Upper lobe of left lung (tissue), 4 donors: ENCODE data around the gene CTNNAL1.

ENCODE experiments used
- EP300 ChIP-seq, 4 donors: sonication (generic); formaldehyde crosslinking; IDR thresholded peaks; one replicate each; pipeline ENCODE4 v1.5.1; 2017; ENCODE audit warnings: antibody characterized with exemption in 4 of 4, control low read depth in 2 of 4
- POLR2AphosphoS5 ChIP-seq, 2 donors: sonication (generic); formaldehyde crosslinking; IDR thresholded peaks; one replicate each; pipeline ENCODE4 v1.5.1; 2017; ENCODE audit warnings: antibody characterized with exemption in 2 of 2
- TF ChIP-seq, protein P1 (sequence below), 6 experiments: fragments of 450-650 bp in 4 of 6; fragments of 200-600 bp in 2 of 6; sonication (generic) in 2 of 6; IDR thresholded peaks; one replicate each; pipeline ENCODE4 v1.5.1; 2016 to 2019; ENCODE audit warnings: antibody characterized with exemption in 6 of 6

DNA sequence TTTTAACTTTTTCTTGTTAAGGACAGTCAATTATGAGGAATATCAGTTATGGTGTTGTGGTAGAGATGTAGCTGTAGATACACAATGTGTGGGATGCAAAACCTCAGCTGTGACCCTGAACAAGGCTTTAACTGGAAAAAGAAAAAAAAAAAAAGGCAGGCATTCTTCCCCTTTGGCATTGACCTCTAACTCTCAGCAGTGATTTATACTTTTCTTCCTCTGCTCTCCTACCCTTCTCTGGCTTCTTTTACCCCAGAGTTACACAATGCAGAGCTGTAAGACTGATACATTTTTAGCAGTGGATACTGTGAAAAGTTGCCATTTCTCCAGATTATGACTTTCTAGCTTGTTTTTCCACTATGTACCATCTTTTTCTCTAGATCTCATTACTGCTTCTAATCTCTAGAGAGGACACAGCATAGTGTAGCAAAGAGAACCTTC is 2.0 kb downstream of the CTNNAL1 start:
- TF ChIP-seq, protein P1, sequence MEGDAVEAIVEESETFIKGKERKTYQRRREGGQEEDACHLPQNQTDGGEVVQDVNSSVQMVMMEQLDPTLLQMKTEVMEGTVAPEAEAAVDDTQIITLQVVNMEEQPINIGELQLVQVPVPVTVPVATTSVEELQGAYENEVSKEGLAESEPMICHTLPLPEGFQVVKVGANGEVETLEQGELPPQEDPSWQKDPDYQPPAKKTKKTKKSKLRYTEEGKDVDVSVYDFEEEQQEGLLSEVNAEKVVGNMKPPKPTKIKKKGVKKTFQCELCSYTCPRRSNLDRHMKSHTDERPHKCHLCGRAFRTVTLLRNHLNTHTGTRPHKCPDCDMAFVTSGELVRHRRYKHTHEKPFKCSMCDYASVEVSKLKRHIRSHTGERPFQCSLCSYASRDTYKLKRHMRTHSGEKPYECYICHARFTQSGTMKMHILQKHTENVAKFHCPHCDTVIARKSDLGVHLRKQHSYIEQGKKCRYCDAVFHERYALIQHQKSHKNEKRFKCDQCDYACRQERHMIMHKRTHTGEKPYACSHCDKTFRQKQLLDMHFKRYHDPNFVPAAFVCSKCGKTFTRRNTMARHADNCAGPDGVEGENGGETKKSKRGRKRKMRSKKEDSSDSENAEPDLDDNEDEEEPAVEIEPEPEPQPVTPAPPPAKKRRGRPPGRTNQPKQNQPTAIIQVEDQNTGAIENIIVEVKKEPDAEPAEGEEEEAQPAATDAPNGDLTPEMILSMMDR (IDR thresholded peaks at IDR 0.05) = no peak
- TF ChIP-seq EP300 (IDR thresholded peaks at IDR 0.05) = no peak
- no peak for TF ChIP-seq POLR2AphosphoS5 (IDR thresholded peaks at IDR 0.05)
